ENCODE data around the gene BTNL3. TPM values are rescaled to one million over a fixed set of nuclear protein-coding genes. Genes with fewer than 3 reads are reported as not detected.

Gene BTNL3
- total and polyA plus RNA-seq, 3 donors from 2014 or later = 4.1 TPM; not detected in 2

DNA sequence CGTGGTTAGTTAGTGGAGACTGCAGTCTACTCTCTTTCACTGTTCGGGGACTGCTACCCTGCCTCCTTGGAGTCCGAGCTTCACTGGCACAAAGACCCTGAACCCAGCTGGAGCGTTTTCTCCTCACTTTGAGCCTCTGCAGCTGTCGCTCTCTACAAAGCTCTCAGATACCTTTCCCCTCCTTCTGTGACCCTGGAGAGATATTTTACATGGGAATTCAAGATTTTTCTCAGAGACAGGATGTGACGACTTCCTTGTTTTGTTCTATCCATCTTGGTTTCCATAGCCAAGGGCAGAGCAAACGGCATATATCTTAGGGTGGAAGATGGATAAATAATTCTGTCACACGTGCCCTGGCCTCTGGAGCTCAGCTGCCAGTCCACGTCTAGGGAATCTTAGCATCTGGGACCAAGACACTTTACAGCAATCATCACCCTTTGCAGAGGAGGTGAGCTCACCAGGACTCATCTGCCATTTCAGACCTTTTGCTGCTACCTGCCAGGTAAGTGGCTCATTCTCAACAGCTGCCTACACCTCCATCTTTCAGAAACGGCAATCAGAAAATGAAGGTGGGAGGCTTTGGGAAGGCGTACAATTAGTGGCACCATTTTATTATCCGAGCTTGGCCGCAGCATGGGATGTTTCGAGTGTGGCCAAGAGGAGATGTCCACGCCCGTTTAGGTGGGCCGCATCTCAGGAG, 51.4 kb downstream of the BTNL3 start, which contains the start of gene BTNL9:
Gene BTNL9 (plus strand): TSS at position 336 of the 700 bp plus-strand sequence. CDS start 5,224 bp downstream, outside the sequence.
- Histone ChIP-seq H3K36me3 (ENCODE audit: low read depth, missing control alignments) (no peaks in the 10 kb centered on the region), H3K4me1 (no peaks in the 10 kb centered on the region), H3K4me3 (no peak within 1 kb of the TSS), H3K9me3 (no peaks in the 10 kb centered on the region), H3K27me3 (no peaks in the 10 kb centered on the region), H3K27ac (no peak within 1 kb of the TSS)
- no peak for DNase-seq
- WGBS, 2 donors = 67 to 70% methylated on average over 17 of the region's 17 CpGs
- no peak for TF ChIP-seq POLR2A (IDR thresholded peaks at IDR 0.05)
- TF ChIP-seq, protein P1, sequence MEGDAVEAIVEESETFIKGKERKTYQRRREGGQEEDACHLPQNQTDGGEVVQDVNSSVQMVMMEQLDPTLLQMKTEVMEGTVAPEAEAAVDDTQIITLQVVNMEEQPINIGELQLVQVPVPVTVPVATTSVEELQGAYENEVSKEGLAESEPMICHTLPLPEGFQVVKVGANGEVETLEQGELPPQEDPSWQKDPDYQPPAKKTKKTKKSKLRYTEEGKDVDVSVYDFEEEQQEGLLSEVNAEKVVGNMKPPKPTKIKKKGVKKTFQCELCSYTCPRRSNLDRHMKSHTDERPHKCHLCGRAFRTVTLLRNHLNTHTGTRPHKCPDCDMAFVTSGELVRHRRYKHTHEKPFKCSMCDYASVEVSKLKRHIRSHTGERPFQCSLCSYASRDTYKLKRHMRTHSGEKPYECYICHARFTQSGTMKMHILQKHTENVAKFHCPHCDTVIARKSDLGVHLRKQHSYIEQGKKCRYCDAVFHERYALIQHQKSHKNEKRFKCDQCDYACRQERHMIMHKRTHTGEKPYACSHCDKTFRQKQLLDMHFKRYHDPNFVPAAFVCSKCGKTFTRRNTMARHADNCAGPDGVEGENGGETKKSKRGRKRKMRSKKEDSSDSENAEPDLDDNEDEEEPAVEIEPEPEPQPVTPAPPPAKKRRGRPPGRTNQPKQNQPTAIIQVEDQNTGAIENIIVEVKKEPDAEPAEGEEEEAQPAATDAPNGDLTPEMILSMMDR (IDR thresholded peaks at IDR 0.05) = no peak
- intact Hi-C loops (cut with DNase I; ENCODE audit: low total_unique reads) = no loop called here

DNA sequence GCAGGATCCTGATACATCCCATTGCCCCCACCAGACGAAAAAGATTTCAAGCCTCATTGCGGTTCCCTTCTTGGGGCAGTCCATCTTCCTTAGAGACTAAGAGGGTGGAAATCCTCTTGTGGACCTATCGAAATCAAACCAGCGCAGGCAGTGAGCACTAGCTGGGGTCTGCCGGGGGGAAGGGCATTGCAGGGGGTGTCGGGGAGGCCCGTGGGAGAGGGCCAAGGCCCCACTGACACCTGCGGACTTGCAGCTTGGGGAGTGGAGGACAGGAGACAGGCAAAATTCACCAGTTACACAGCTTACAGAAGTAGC, 51.9 kb downstream of the BTNL3 start:
- Histone ChIP-seq H3K27ac (no peak overlapping the region), H3K36me3 (ENCODE audit: low read depth, missing control alignments) (no peaks in the 10 kb centered on the region), H3K9me3 (no peaks in the 10 kb centered on the region), H3K4me3 (no peak overlapping the region), H3K4me1 (no peaks in the 10 kb centered on the region), H3K27me3 (no peaks in the 10 kb centered on the region)
- intact Hi-C loops (cut with DNase I; ENCODE audit: low total_unique reads) = no loop called here
- TF ChIP-seq, protein P1 (IDR thresholded peaks at IDR 0.05) = no peak
- no peak for TF ChIP-seq POLR2A (IDR thresholded peaks at IDR 0.05)
- WGBS, 2 donors = 79 to 82% methylated on average over 5 to 8 of the region's 8 CpGs
- DNase-seq = no peak

DNA sequence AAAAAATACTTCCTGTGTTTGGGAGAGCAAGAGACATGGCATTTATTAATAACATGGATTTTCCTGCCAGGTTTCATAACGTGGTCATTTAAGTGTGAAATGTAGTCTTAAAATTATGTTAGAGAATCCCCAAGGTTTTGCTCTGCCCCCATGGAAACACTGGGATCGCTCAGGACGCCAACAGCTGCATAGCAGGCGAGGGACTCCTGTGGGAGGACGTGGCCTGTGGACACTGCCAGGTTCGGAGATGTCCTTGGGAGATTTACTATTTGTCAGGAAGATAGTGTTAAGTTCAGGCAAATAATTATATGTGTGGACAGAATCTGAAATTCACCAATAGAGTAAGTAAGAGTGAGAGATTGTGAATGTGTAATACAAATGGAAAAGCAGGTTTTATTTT, 52.4 kb downstream of the BTNL3 start:
- intact Hi-C loops (cut with DNase I; ENCODE audit: low total_unique reads) = no loop called here
- 19 to 33% methylated on average over 6 of the region's 6 CpGs for WGBS, 2 donors
- Histone ChIP-seq H3K27me3 (no peaks in the 10 kb centered on the region), H3K36me3 (ENCODE audit: low read depth, missing control alignments) (no peaks in the 10 kb centered on the region), H3K4me3 (no peak overlapping the region), H3K9me3 (no peaks in the 10 kb centered on the region), H3K4me1 (no peaks in the 10 kb centered on the region), H3K27ac (no peak overlapping the region)
- TF ChIP-seq, protein P1 (IDR thresholded peaks at IDR 0.05) = no peak
- TF ChIP-seq POLR2A (IDR thresholded peaks at IDR 0.05) = no peak
- no peak for DNase-seq

DNA sequence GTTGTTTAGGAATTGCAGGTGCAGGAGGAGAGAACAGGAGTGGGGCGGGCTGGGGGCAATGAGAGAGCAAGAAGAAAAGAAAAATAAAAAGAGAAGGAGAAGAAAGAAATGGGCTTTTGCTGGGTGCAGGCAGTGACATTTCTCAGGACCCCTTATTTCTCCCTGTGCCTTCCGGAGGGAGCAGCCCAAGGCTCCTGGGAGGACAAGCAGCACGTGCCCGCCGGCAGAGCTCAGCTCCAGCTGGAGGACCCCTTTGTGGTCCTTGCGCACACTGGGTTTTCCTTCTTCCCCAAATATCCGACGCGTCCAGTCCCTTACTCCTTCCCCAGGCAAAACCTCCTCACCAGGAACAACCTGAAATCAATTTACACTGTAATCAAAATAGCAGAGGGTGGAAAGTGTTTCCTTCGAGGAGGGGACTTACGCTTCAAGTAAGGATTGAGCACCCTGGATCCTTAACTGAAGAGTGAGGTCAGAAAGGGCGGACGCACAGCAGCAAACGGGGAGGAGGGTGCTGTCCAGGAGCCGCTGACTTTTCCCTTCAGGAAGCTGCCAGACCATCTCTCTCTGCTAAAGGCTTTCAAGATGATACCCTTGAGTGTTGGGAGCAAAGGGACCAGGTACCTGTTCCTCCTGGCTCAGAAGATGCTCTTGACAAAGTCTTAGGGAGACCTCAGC, 53.5 kb downstream of the BTNL3 start:
- no peak overlapping the region for H3K4me3 ChIP-seq
- intact Hi-C loops (cut with DNase I; ENCODE audit: low total_unique reads) = no loop called here
- no peak for DNase-seq
- no peaks in the 10 kb centered on the region for H3K36me3 ChIP-seq (ENCODE audit: low read depth, missing control alignments)
- H3K27ac ChIP-seq = no peak overlapping the region
- H3K9me3 ChIP-seq = no peaks in the 10 kb centered on the region
- H3K4me1 ChIP-seq = no peaks in the 10 kb centered on the region
- 76% methylated on average over 15 of the region's 15 CpGs for WGBS, 2 donors
- TF ChIP-seq, protein P1 (IDR thresholded peaks at IDR 0.05) = no peak
- TF ChIP-seq POLR2A (IDR thresholded peaks at IDR 0.05) = no peak
- no peaks in the 10 kb centered on the region for H3K27me3 ChIP-seq

Data from testis (tissue), 3 donors.